Spinal cord (tissue), 10 donors: ENCODE data around the gene GNB5. TPM values are rescaled to one million over a fixed set of nuclear protein-coding genes. Genes with fewer than 3 reads are reported as not detected.

ENCODE experiments used
- DNase-seq, 6 donors: peaks; one replicate each; pipeline versions ENCODE4 v3.0.0 to v3.0.0-alpha.2; 2013 to 2015; ENCODE audit warnings: low spot score in 6 of 6, low read depth in 4 of 6
- H3K27ac ChIP-seq: one replicate; pipeline ENCODE4 v1.5.1; 2013; ENCODE audit warnings: low read depth, low read length, control low read depth
- H3K27me3 ChIP-seq: one replicate; pipeline ENCODE4 v1.6.1; 2013; ENCODE audit warnings: low read length; ENCODE audit not compliant: control insufficient read depth, insufficient read depth
- H3K36me3 ChIP-seq: one replicate; pipeline ENCODE4 v1.6.1; 2013; ENCODE audit warnings: low read length; ENCODE audit not compliant: control insufficient read depth, insufficient read depth
- H3K4me1 ChIP-seq: one replicate; pipeline ENCODE4 v1.6.1; 2013; ENCODE audit warnings: low read length; ENCODE audit not compliant: control insufficient read depth, insufficient read depth
- H3K4me3 ChIP-seq: one replicate; pipeline ENCODE4 v1.5.1; 2013; ENCODE audit warnings: low read depth, low read length, control low read depth
- H3K9me3 ChIP-seq: one replicate; pipeline ENCODE4 v1.6.1; 2013; ENCODE audit warnings: low read length; ENCODE audit not compliant: control insufficient read depth, insufficient read depth
- WGBS: methylation state at CpG from one replicate; pipeline ENCODE4 v1.1.5; 2013; ENCODE audit warnings: missing lambda C conversion rate; ENCODE audit not compliant: insufficient coverage; 5-methylcytosine and 5-hydroxymethylcytosine counted together
- polyA plus RNA-seq, 2 donors: library from polyadenylated mRNA; unstranded; fragments of 120-200 nt; gene quantifications; one replicate each; pipeline ENCODE4 v1.2.1, GENCODE V29; 2013; ENCODE audit not compliant: insufficient read length in 2 of 2
- total RNA-seq, 2 donors: library from RNA; depleted of rRNA in 1 of 2; stranded (reverse); fragments of 120-200 nt in 1 of 2; fragments of >200 nt in 1 of 2; gene quantifications; one replicate each; pipeline versions ENCODE4 v1.2.3 to v1.2.4, GENCODE V29; 2013 to 2014
- donor health status: healthy.

GNB5 gene
- total and polyA plus RNA-seq, 4 donors = 28.0 to 57.2 (median 54.6) TPM

DNA sequence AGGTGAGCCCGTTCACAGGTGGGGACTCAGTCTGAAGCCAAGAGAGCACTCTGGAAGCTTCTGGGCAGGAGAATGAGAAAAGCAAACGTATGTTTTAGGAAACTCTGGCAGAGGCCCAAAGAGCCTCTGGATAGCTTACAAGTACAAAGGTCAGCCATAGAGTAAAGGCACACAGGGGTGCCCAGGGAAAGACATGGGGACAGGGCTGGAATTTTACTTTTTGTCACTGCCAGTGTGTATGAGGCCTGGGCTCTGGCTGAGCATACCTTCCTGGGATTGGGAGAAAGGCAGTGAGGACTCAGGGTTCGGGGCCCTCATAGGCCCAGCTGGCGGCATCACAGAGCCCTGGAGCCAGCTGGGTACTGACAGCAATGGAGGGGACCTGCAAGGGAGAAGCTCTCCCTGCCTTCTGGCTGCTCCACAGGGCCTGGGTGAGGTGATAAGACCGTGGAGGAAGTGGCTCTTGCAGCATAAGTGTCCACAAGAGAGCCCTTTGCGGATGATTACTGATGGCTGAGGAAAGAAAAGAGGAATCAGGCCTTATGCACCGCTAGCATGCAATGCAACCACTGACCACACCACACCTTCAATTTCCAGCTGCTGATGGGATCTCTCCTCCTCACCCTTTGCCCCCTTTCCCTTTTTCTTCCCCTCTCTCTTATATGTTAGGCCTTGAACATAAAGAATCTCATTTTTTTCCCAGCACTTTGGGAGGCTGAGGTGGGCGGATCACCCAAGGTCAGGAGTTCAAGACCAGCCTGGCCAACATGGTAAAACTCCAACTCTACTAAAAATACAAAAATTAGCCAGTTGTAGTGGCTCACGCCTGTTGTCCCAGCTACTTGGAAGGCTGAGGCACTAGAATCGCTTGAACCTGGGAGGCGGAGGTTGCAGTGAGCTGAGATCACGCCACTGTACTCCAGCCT lies 53.5 kb downstream of the GNB5 start:
- DNase-seq = no peak
- Histone ChIP-seq H3K27me3 (no peaks in the 10 kb centered on the region), H3K27ac (no peak overlapping the region), H3K9me3 (no peaks in the 10 kb centered on the region), H3K36me3 (peaks cover 35% of the 10 kb centered on the region), H3K4me1 (peaks cover 17% of the 10 kb centered on the region), H3K4me3 (no peak overlapping the region)
- 91% methylated on average over 8 of the region's 12 CpGs for whole genome bisulfite sequencing

DNA sequence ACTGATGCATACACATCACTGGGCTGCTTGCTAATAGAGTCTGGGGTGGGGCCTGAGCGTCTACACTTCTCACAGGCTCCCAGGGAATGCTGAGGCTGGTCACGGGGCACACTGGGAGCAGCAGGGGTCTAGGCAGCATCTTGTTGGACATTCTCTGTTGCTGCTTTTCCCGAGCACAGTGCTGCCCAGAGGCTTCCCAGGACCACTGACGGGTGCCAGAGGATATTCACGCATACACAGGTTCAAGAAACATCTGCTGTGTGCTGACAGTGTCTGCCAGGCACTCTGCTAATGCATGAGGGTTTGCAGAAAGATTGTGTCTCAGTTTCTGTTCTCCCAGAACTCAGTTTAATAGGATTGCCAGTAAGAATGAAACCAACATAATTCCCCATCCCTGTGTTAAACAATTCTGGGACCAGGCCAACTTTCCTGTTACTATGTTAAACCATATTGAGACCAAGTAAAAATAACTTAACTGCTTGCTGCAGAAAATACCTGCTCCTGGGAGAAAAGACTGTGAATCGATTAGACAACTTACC lies 54.7 kb downstream of the GNB5 start:
- peak in 2 of 6 donors; percentile 72 to 83 for DNase-seq
- peaks cover 35% of the 10 kb centered on the region for H3K36me3 ChIP-seq
- no peaks in the 10 kb centered on the region for H3K27me3 ChIP-seq
- H3K4me1 ChIP-seq = peaks cover 17% of the 10 kb centered on the region
- no peak overlapping the region for H3K4me3 ChIP-seq
- no peaks in the 10 kb centered on the region for H3K9me3 ChIP-seq
- 48% methylated on average over 6 of the region's 6 CpGs for WGBS
- no peak overlapping the region for H3K27ac ChIP-seq

DNA sequence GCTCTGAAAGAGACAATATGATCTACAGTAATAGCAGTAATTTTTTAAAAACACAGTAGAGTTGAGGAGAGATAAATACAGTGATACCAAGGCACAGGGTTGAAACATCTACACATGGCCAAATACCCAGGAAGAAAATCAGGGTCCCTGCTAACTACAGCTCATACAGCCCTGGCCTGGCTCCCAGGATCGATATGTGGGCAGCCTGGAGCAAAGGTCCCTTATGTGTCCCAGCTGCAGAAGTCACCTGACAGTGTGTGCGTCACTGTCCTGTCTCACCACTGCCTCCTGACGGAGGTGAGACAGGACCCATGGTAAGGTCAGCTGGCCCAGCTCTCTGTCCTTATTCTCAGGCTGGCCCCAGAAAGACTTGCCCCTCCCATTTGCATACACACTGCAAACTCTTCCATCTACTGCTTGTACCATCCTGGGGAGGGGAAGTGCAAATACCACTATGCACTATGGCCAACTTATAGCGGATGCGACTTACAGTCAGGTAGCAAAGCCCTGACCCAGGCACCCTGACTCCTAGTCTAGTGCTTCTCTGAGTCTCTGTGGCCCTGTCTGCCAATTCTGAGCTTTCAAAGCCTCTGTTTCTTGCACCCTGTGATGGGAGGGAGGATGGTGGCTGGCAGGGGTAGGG lies 56.6 kb downstream of the GNB5 start:
- 95% methylated on average over 4 of the region's 5 CpGs for WGBS
- no peak overlapping the region for H3K4me3 ChIP-seq
- H3K4me1 ChIP-seq = peaks cover 11% of the 10 kb centered on the region
- H3K27me3 ChIP-seq = no peaks in the 10 kb centered on the region
- no peak overlapping the region for H3K27ac ChIP-seq
- H3K36me3 ChIP-seq = peaks cover 34% of the 10 kb centered on the region
- DNase-seq = no peak
- no peaks in the 10 kb centered on the region for H3K9me3 ChIP-seq

DNA sequence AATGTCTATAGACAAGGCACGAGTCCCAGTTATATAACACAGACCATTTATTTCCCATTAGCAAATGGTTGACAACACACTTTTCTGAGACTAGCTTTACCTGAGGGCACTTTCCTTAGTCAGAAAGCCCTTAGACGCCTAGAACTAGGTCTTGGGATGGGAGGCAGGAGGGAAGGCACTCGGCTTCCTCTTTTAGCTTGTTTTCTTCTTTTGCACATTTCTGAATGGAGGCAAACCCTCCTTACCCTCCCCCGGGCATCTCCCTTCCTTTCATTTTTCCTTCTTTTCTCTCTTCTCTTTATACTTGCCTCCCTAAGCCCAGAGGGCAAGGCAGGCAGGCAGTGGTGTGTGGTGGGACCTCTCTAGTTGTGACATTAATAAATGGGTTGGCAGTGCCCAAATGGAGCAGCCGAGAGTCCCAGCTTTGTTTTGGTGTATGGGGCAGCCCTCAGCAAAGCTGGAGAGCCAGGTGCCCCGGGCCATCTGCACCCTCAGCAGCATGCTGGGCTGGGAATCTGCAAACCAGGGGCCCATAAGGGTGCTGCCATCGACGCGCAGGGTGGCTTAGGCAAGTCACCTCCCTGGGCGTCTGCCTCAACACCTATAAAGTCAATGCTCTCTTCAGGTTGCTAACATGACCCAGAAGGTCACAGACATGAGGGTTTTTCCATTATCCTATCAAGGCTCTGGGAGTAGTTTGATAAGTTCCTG lies 57.5 kb downstream of the GNB5 start:
- WGBS = 83% methylated on average over 8 of the region's 10 CpGs
- no peak for DNase-seq
- peaks cover 9% of the 10 kb centered on the region for H3K4me1 ChIP-seq
- no peaks in the 10 kb centered on the region for H3K27me3 ChIP-seq
- no peak overlapping the region for H3K4me3 ChIP-seq
- H3K27ac ChIP-seq = no peak overlapping the region
- H3K36me3 ChIP-seq = peaks cover 32% of the 10 kb centered on the region
- H3K9me3 ChIP-seq = no peaks in the 10 kb centered on the region

DNA sequence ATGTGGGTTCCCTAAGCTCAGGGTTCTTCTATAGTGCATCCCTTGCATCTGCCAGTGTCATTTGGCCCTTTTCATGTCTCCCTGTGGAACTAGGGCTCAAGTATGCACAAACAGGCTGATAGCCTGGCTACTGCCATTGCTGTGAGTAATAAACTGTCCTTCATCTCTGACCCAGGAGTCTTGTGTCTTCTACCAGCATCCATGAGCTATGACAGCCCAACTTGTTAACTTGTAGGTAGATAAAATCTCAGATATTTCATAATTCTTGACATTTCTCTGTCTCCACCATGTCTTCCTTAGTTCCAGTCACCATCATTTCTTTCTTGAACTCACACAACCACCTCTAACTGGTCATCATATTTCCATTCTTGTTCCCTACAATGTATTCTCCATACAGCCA lies 59.1 kb downstream of the GNB5 start:
- Histone ChIP-seq H3K4me1 (peaks cover 5% of the 10 kb centered on the region), H3K36me3 (peaks cover 24% of the 10 kb centered on the region), H3K27me3 (no peaks in the 10 kb centered on the region), H3K4me3 (no peak overlapping the region), H3K9me3 (no peaks in the 10 kb centered on the region), H3K27ac (no peak overlapping the region)
- DNase-seq = no peak

DNA sequence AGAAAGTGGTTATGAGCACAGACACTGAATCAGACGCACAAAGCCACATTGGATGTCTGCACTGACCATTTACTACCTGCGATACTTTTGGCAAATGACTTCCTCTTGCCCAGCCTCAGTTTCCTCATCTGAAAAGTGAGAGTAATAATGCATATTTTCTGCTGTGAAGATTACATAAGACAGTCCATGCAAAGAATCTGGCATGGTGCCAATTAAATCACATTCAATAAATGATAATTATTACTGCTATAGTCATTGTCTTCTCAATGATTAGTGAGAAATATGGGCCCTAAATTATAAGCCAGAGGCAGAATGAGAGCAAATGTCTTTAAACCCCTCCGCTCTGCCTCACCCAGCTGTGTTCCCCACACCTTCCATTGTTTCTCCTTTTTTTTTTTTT lies 62.6 kb downstream of the GNB5 start:
- Histone ChIP-seq H3K9me3 (no peaks in the 10 kb centered on the region), H3K36me3 (peaks cover 11% of the 10 kb centered on the region), H3K27me3 (no peaks in the 10 kb centered on the region), H3K4me3 (no peak overlapping the region), H3K27ac (no peak overlapping the region), H3K4me1 (no peaks in the 10 kb centered on the region)
- no peak for DNase-seq
- WGBS = no CpG with 5 or more reads among the region's 3 CpGs

DNA sequence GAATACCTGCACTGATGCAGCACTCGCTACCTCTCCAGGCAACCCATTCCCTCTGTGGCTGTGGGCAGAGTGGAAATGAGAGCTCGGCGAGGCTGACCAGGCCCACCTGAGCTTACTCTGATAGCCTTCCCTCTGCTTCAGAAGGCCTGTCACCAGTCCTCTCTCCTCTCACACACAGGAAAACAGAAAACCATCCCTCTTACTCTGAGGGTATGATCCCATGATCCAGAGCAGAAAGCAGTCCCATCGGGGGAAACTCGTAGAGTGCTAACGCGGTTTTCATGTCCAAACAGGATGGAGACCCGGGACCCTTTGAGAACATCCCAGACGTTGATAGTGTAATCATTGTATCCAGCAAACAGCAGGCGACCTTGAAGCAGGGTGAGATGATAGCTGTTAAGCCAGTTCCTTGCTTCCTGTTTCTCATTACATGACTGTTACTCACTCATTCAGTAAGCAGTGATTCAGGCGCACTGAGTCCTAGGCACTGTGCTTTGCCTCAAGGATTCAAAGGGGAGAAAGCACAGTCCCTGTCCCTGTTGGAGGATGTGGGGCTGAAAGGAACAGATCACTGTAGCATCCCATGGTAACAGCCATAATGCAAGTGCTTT lies 66.8 kb downstream of the GNB5 start:
- H3K27me3 ChIP-seq = no peaks in the 10 kb centered on the region
- DNase-seq = no peak
- no peak overlapping the region for H3K4me3 ChIP-seq
- peaks cover 16% of the 10 kb centered on the region for H3K36me3 ChIP-seq
- 95% methylated on average over 9 of the region's 11 CpGs for WGBS
- no peak overlapping the region for H3K27ac ChIP-seq
- H3K9me3 ChIP-seq = no peaks in the 10 kb centered on the region
- no peaks in the 10 kb centered on the region for H3K4me1 ChIP-seq

DNA sequence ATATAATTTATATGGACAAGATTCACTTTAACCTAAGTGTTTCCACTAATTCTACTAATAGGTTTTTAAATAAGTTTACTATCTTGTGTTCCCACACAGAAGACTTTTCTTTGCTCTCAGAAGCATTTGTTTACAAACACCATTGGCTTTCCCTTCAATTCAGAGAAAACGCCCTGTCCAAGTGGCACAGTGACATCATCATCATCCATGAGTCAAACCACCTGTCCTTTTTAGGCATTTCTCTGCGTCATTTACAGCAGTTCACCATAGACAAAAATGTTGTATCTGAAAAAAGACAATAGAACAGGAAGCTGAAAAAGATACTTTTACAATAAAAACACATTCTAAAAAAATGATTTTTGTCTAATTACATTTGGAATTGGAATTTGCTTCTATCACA lies 69.3 kb downstream of the GNB5 start:
- WGBS = no CpG with 5 or more reads among the region's 2 CpGs
- H3K36me3 ChIP-seq = peaks cover 16% of the 10 kb centered on the region
- H3K4me3 ChIP-seq = no peak overlapping the region
- H3K9me3 ChIP-seq = no peaks in the 10 kb centered on the region
- no peak for DNase-seq
- H3K27me3 ChIP-seq = no peaks in the 10 kb centered on the region
- no peak overlapping the region for H3K27ac ChIP-seq
- peaks cover 5% of the 10 kb centered on the region for H3K4me1 ChIP-seq

DNA sequence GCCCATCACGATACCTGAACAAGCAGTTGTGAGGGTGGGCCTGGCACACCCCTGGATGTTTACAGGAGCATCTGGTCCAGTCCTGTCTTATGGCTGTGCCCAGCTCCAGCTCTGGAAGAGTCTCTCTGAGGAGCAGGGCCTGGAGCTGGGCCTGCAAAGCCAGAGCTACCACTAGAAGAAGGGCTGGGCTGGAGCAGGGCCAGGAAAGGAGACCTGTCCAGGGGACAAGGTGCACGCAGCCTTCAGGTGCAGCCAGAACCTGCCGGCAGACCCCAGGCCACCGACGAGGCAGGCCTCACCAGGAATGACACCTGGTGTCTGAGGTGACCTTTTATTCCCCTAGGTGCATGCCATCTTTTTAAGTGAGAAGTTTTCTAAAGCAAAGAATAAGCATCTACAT lies 70.2 kb downstream of the GNB5 start:
- no peaks in the 10 kb centered on the region for H3K9me3 ChIP-seq
- no peak overlapping the region for H3K4me3 ChIP-seq
- H3K27me3 ChIP-seq = no peaks in the 10 kb centered on the region
- no peak for DNase-seq
- peaks cover 16% of the 10 kb centered on the region for H3K36me3 ChIP-seq
- WGBS = 91% methylated on average over 3 of the region's 5 CpGs
- peaks cover 5% of the 10 kb centered on the region for H3K4me1 ChIP-seq
- H3K27ac ChIP-seq = no peak overlapping the region
